HepG2 (cell line): ENCODE data around the gene DNAJB11. TPM values are rescaled to one million over a fixed set of nuclear protein-coding genes. Genes with fewer than 3 reads are reported as not detected.

ENCODE experiments used
- ATF2 ChIP-seq: sonication (generic); formaldehyde crosslinking; IDR thresholded peaks from 2 replicates; pipeline ENCODE4 v1.4.0; 2020; ENCODE audit warnings: missing genetic modification reagents
- CBFB ChIP-seq: sonication (generic); formaldehyde crosslinking; IDR thresholded peaks from 2 replicates; pipeline ENCODE4 v1.4.0; 2020; ENCODE audit warnings: missing genetic modification reagents
- HMG20A ChIP-seq: IDR thresholded peaks from 2 replicates; pipeline ENCODE4 v1.6.1; 2016; ENCODE audit warnings: borderline replicate concordance
- KDM3A ChIP-seq: IDR thresholded peaks from 2 replicates; pipeline ENCODE4 v1.6.1; 2018; ENCODE audit warnings: low read depth, missing compliant biosample characterization
- MAFF ChIP-seq: IDR thresholded peaks from 2 replicates; pipeline ENCODE4 v1.6.1; 2011; ENCODE audit warnings: low read depth, low read length, improper control_type of control experiment
- MLLT10 ChIP-seq: sonication (generic); formaldehyde crosslinking; IDR thresholded peaks from 2 replicates; pipeline ENCODE4 v1.4.0; 2020; ENCODE audit warnings: missing genetic modification reagents
- NFKBIZ ChIP-seq: IDR thresholded peaks from 2 replicates; pipeline ENCODE4 v1.6.1; 2018; ENCODE audit warnings: missing genetic modification reagents, missing compliant biosample characterization
- PLRG1 ChIP-seq: fragments of 450-650 bp; conservative IDR thresholded peaks from 2 replicates; pipeline ENCODE4 v1.6.1; 2016
- RBM22 ChIP-seq: fragments of 200-400 bp; formaldehyde crosslinking; optimal IDR thresholded peaks from 2 replicates; pipeline ENCODE3; 2017; ENCODE audit warnings: mild to moderate bottlenecking, low read length, moderate library complexity
- SATB2 ChIP-seq: sonication (generic); formaldehyde crosslinking; IDR thresholded peaks from 2 replicates; pipeline ENCODE4 v1.5.0; 2020; ENCODE audit warnings: missing genetic modification reagents
- SMAD1 ChIP-seq: sonication (generic); formaldehyde crosslinking; IDR thresholded peaks from 2 replicates; pipeline ENCODE4 v1.4.0; 2020; ENCODE audit warnings: missing genetic modification reagents, low read depth, mild to moderate bottlenecking, borderline replicate concordance
- SRF ChIP-seq: IDR thresholded peaks from 2 replicates; pipeline ENCODE4 v1.6.1; 2011; ENCODE audit warnings: mild to moderate bottlenecking, low read depth, low read length, moderate library complexity
- SSRP1 ChIP-seq: IDR thresholded peaks from 2 replicates; pipeline ENCODE4 v1.6.1; 2016; ENCODE audit warnings: control low read depth
- ZNF570 ChIP-seq: sonication (generic); formaldehyde crosslinking; IDR thresholded peaks from 2 replicates; pipeline ENCODE4 v1.4.0; 2020; ENCODE audit warnings: mild to moderate bottlenecking, missing genetic modification reagents, borderline replicate concordance
- ZNF780A ChIP-seq: sonication (generic); formaldehyde crosslinking; IDR thresholded peaks from 2 replicates; pipeline ENCODE4 v1.8.0; 2022; ENCODE audit warnings: mild to moderate bottlenecking, missing genetic modification reagents, moderate library complexity
- ZNF878 ChIP-seq: sonication (generic); formaldehyde crosslinking; IDR thresholded peaks from 2 replicates; pipeline ENCODE4 v1.8.1; 2023; ENCODE audit warnings: mild to moderate bottlenecking, missing genetic modification reagents, moderate library complexity
- ZNF883 ChIP-seq: sonication (generic); formaldehyde crosslinking; IDR thresholded peaks from 2 replicates; pipeline ENCODE4 v1.5.1; 2020; ENCODE audit warnings: mild to moderate bottlenecking, missing genetic modification reagents; ENCODE audit errors: not compliant biosample characterization
- polyA plus RNA-seq, 8 experiments: library from polyadenylated mRNA; depleted of rRNA in 3 of 8; stranded (reverse) in 7 of 8; unstranded in 1 of 8; fragments of >200 nt; fragmentation: Illumina TruSeq in 4 of 8; extraction: Trizol in 4 of 8; gene quantifications; 2 replicates each; pipeline versions ENCODE4 v1.2.1 to v1.2.3, GENCODE V29; 2011 to 2016; ENCODE audit warnings: low read depth in 4 of 8, missing spikeins in 1 of 8, mixed read lengths in 1 of 8; ENCODE audit not compliant: insufficient read depth in 1 of 8
- total RNA-seq, 5 experiments: library from RNA; depleted of rRNA; stranded (reverse); fragments of >200 nt; fragmentation: Illumina TruSeq; extraction: Trizol; gene quantifications; 2 replicates each; pipeline ENCODE4 v1.2.3, GENCODE V29; 2016; ENCODE audit warnings: low read depth in 1 of 5
- TF ChIP-seq, protein P1 (sequence below): IDR thresholded peaks from 2 replicates; pipeline ENCODE4 v1.4.0; 2020; ENCODE audit warnings: mild to moderate bottlenecking, missing genetic modification reagents
- TF ChIP-seq, protein P2 (sequence below): sonication (generic); formaldehyde crosslinking; IDR thresholded peaks from 2 replicates; pipeline ENCODE4 v1.8.0; 2022; ENCODE audit warnings: missing genetic modification reagents, mild to moderate bottlenecking, inconsistent platforms, borderline replicate concordance
- TF ChIP-seq, protein P3 (sequence below): sonication (generic); formaldehyde crosslinking; IDR thresholded peaks from 2 replicates; pipeline ENCODE4 v1.4.0; 2020; ENCODE audit warnings: mild to moderate bottlenecking, missing genetic modification reagents
- TF ChIP-seq, protein P4 (sequence below): sonication (generic); formaldehyde crosslinking; IDR thresholded peaks from 2 replicates; pipeline ENCODE4 v1.5.0; 2020; ENCODE audit warnings: missing genetic modification reagents

DNAJB11 gene
- total and polyA plus RNA-seq, 2 of the 13 experiments (the other 11 are each of a cell fraction or from before 2014, with no cell fraction given), result 41.0 to 132 TPM

- TF ChIP-seq SRF (no peak), HMG20A (CRISPR knock-in tag) (no peak), PLRG1 (no peak), CBFB (CRISPR knock-in tag) (no peak), SMAD1 (CRISPR knock-in tag) (no peak), KDM3A (CRISPR knock-in tag) (no peak), SSRP1 (CRISPR knock-in tag) (no peak), ZNF883 (CRISPR knock-in tag) (no peak), MAFF (peak; percentile 90), ZNF570 (no peak), SATB2 (no peak), ZNF878 (CRISPR knock-in tag) (0 out of 2 replicates have a peak, but pooled peaks have one; percentile 26), NFKBIZ (no peak), RBM22 (no peak), ZNF780A (CRISPR knock-in tag) (no peak), MLLT10 (CRISPR knock-in tag) (no peak), ATF2 (CRISPR knock-in tag) (no peak)
- TF ChIP-seq, protein P1, sequence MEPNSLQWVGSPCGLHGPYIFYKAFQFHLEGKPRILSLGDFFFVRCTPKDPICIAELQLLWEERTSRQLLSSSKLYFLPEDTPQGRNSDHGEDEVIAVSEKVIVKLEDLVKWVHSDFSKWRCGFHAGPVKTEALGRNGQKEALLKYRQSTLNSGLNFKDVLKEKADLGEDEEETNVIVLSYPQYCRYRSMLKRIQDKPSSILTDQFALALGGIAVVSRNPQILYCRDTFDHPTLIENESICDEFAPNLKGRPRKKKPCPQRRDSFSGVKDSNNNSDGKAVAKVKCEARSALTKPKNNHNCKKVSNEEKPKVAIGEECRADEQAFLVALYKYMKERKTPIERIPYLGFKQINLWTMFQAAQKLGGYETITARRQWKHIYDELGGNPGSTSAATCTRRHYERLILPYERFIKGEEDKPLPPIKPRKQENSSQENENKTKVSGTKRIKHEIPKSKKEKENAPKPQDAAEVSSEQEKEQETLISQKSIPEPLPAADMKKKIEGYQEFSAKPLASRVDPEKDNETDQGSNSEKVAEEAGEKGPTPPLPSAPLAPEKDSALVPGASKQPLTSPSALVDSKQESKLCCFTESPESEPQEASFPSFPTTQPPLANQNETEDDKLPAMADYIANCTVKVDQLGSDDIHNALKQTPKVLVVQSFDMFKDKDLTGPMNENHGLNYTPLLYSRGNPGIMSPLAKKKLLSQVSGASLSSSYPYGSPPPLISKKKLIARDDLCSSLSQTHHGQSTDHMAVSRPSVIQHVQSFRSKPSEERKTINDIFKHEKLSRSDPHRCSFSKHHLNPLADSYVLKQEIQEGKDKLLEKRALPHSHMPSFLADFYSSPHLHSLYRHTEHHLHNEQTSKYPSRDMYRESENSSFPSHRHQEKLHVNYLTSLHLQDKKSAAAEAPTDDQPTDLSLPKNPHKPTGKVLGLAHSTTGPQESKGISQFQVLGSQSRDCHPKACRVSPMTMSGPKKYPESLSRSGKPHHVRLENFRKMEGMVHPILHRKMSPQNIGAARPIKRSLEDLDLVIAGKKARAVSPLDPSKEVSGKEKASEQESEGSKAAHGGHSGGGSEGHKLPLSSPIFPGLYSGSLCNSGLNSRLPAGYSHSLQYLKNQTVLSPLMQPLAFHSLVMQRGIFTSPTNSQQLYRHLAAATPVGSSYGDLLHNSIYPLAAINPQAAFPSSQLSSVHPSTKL, result peak; percentile 45; the same call in 1 of the 2 replicates
- TF ChIP-seq, protein P2, sequence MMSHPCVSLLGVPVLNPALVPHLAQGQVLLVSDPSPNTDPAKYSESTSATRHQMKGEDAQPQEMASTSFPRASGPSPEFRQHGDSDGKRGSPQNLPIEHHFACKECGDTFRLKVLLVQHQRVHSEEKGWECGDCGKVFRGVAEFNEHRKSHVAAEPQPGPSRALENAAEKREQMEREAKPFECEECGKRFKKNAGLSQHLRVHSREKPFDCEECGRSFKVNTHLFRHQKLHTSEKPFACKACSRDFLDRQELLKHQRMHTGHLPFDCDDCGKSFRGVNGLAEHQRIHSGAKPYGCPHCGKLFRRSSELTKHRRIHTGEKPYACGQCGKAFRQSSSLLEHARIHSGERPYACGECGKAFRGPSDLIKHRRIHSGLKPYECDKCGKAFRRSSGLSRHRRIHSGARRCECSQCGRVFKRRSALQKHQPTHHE (CRISPR knock-in tag), result no peak
- TF ChIP-seq, protein P3, sequence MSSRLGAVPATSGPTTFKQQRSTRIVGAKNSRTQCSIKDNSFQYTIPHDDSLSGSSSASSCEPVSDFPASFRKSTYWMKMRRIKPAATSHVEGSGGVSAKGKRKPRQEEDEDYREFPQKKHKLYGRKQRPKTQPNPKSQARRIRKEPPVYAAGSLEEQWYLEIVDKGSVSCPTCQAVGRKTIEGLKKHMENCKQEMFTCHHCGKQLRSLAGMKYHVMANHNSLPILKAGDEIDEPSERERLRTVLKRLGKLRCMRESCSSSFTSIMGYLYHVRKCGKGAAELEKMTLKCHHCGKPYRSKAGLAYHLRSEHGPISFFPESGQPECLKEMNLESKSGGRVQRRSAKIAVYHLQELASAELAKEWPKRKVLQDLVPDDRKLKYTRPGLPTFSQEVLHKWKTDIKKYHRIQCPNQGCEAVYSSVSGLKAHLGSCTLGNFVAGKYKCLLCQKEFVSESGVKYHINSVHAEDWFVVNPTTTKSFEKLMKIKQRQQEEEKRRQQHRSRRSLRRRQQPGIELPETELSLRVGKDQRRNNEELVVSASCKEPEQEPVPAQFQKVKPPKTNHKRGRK (CRISPR knock-in tag), result no peak
- TF ChIP-seq, protein P4, sequence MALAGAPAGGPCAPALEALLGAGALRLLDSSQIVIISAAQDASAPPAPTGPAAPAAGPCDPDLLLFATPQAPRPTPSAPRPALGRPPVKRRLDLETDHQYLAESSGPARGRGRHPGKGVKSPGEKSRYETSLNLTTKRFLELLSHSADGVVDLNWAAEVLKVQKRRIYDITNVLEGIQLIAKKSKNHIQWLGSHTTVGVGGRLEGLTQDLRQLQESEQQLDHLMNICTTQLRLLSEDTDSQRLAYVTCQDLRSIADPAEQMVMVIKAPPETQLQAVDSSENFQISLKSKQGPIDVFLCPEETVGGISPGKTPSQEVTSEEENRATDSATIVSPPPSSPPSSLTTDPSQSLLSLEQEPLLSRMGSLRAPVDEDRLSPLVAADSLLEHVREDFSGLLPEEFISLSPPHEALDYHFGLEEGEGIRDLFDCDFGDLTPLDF (CRISPR knock-in tag), result no peak
Observed at GRCh38 chr3:186608624-186609215, 38.2 kb downstream of the DNAJB11 start (continued).
